GM12878 (cell line): ENCODE data around the gene NT5C2. TPM values are rescaled to one million over a fixed set of nuclear protein-coding genes. Genes with fewer than 3 reads are reported as not detected.

Experiments
- BMI1 ChIP-seq: fragments of 450-650 bp; IDR thresholded peaks from 2 replicates; pipeline ENCODE4 v1.6.1; 2016; ENCODE audit warnings: mild to moderate bottlenecking, moderate library complexity, borderline replicate concordance
- BRCA1 ChIP-seq: IDR thresholded peaks from 2 replicates; pipeline ENCODE4 v1.6.1; 2011; ENCODE audit warnings: low read depth, low read length, improper control_type of control experiment
- CHD2 ChIP-seq: IDR thresholded peaks from 2 replicates; pipeline ENCODE4 v1.6.1; 2011; ENCODE audit warnings: low read depth, low read length, improper control_type of control experiment, borderline replicate concordance
- HSF1 ChIP-seq: fragments of 150-350 bp; IDR thresholded peaks from 2 replicates; pipeline ENCODE4 v1.6.1; 2014; ENCODE audit warnings: mild to moderate bottlenecking, low read depth, low read length
- JUNB ChIP-seq: IDR thresholded peaks from 2 replicates; pipeline ENCODE4 v1.6.1; 2016; ENCODE audit warnings: antibody characterized with exemption, mild to moderate bottlenecking
- MTA2 ChIP-seq: fragments of 450-650 bp; IDR thresholded peaks from 2 replicates; pipeline ENCODE4 v1.6.1; 2016; ENCODE audit warnings: low read depth, mild to moderate bottlenecking, moderate library complexity
- NFXL1 ChIP-seq: fragments of 450-650 bp; IDR thresholded peaks from 2 replicates; pipeline ENCODE4 v1.6.1; 2017; ENCODE audit warnings: antibody characterized with exemption, mild to moderate bottlenecking, borderline replicate concordance
- PKNOX1 ChIP-seq: fragments of 450-650 bp; IDR thresholded peaks from 2 replicates; pipeline ENCODE4 v1.6.1; 2016; ENCODE audit warnings: mild to moderate bottlenecking
- SMAD5 ChIP-seq: IDR thresholded peaks from 2 replicates; pipeline ENCODE4 v1.6.1; 2016; ENCODE audit warnings: antibody characterized with exemption, low read depth
- SMC3 ChIP-seq: IDR thresholded peaks from 2 replicates; pipeline ENCODE4 v1.6.1; 2011; ENCODE audit warnings: low read length, improper control_type of control experiment, borderline replicate concordance
- STAT3 ChIP-seq: IDR thresholded peaks from 2 replicates; pipeline ENCODE4 v1.6.1; 2011; ENCODE audit warnings: low read depth, low read length, improper control_type of control experiment
- USF1 ChIP-seq: IDR thresholded peaks from 2 replicates; pipeline ENCODE4 v1.6.1; 2011; ENCODE audit warnings: borderline replicate concordance, low read depth, mild to moderate bottlenecking, moderate library complexity, mixed read lengths, low read length; ENCODE audit not compliant: insufficient read depth; ENCODE audit errors: extremely low read length
- YY1 ChIP-seq: IDR thresholded peaks from 2 replicates; pipeline ENCODE4 v1.6.1; 2011; ENCODE audit warnings: low read depth, mild to moderate bottlenecking, low read length
- ZNF207 ChIP-seq: fragments of 450-650 bp; IDR thresholded peaks from 2 replicates; pipeline ENCODE4 v1.6.1; 2014; ENCODE audit warnings: antibody characterized with exemption, mild to moderate bottlenecking, borderline replicate concordance
- ZNF384 ChIP-seq: IDR thresholded peaks from 2 replicates; pipeline ENCODE4 v1.6.1; 2012; ENCODE audit warnings: low read depth, mild to moderate bottlenecking, low read length, improper control_type of control experiment, borderline replicate concordance
- polyA plus RNA-seq, 11 experiments: library from polyadenylated mRNA; depleted of rRNA in 4 of 11; unstranded in 6 of 11; stranded (reverse) in 5 of 11; fragments of >200 nt; fragmentation: Nextera tagmentation in 4 of 11; fragmentation: Illumina TruSeq in 1 of 11; extraction: Ambion mirVana in 4 of 11; extraction: Trizol in 1 of 11; gene quantifications; 1 replicate in 1 of 11; 2 replicates in 10 of 11; pipeline versions ENCODE4 v1.2.1 to v1.2.3, GENCODE V29; 2011 to 2016; ENCODE audit warnings: inconsistent platforms in 2 of 11, missing spikeins in 2 of 11, low read depth in 1 of 11
- total RNA-seq, 4 experiments: library from RNA; depleted of rRNA in 3 of 4; stranded (reverse); fragments of >200 nt in 3 of 4; fragmentation: Illumina TruSeq in 1 of 4; extraction: Trizol in 1 of 4; gene quantifications; 2 replicates each; pipeline versions ENCODE4 v1.2.1 to v1.2.3, GENCODE V29; 2013 to 2021
- TF ChIP-seq, protein P1 (sequence below): fragments of 450-650 bp; IDR thresholded peaks from 2 replicates; pipeline ENCODE4 v1.6.1; 2018; ENCODE audit warnings: borderline replicate concordance, mild to moderate bottlenecking; ENCODE audit not compliant: partially characterized antibody

The NT5C2 gene
- total and polyA plus RNA-seq, 10 of the 15 experiments (the other 5 are each of a cell fraction or from before 2014, with no cell fraction given) = 15.8 to 70.1 (median 56.0) TPM

DNA sequence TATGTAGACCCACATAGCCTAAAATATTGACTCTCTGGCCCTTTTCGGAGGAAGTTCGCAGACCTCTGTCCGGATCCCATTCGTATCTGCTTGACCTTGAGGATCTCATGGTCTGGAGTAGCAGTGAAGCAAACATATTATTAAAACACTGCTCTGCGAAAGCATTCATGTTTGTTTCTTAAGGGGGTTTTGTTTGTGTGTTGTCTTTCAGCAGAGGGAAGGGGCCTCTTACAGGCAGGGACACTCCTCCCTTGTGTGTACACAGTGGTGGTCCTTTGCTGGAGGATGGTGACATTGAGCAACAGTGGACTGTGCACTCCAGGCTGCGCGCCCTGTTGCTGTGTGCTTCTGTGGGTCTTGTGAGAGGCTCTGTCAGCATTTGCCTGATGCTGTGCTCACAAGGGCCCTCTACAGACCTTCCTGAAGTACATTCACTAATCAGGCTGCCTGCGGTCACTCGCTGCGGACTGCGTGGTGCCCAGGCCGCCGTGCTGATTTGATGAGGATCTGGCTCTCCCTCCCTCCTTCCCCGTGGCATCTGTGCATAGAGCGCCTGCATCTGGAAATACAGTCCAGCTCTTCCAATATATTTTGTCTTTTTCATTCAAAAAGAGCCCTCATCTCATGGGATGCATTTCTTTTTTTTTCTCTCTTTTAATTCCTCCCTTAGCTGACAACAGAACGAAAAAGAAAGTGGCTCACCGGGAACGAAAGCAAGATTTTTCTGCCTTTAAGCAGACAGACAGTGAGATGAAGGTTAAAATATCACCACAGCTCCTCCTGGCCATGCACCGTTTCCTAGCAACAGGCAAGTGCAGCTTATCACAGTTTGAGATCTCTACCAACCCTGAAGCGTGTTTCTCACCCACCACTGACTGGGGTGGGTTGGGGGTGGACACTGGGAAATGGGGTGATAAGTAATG is 139.2 kb downstream of the NT5C2 start (continued):
- TF ChIP-seq BMI1 (peak; percentile 84), USF1 (no peak), ZNF384 (peak; percentile 46; the same call in 1 of the 2 replicates), CHD2 (no peak), JUNB (no peak), SMC3 (peak; percentile 34; the same call in 1 of the 2 replicates), YY1 (no peak), STAT3 (no peak), BRCA1 (no peak), MTA2 (no peak), PKNOX1 (peak; percentile 44; the same call in 1 of the 2 replicates), ZNF207 (no peak), SMAD5 (no peak), NFXL1 (no peak), HSF1 (no peak)
- TF ChIP-seq, protein P1, sequence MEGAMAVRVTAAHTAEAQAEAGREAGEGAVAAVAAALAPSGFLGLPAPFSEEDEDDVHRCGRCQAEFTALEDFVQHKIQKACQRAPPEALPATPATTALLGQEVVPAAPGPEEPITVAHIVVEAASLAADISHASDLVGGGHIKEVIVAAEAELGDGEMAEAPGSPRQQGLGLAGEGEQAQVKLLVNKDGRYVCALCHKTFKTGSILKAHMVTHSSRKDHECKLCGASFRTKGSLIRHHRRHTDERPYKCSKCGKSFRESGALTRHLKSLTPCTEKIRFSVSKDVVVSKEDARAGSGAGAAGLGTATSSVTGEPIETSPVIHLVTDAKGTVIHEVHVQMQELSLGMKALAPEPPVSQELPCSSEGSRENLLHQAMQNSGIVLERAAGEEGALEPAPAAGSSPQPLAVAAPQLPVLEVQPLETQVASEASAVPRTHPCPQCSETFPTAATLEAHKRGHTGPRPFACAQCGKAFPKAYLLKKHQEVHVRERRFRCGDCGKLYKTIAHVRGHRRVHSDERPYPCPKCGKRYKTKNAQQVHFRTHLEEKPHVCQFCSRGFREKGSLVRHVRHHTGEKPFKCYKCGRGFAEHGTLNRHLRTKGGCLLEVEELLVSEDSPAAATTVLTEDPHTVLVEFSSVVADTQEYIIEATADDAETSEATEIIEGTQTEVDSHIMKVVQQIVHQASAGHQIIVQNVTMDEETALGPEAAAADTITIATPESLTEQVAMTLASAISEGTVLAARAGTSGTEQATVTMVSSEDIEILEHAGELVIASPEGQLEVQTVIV = no peak
